ENCODE measurements around the gene RNU6-9. TPM values are rescaled to one million over a fixed set of nuclear protein-coding genes. Genes with fewer than 3 reads are reported as not detected.

Gene RNU6-9
- total RNA-seq, 4 donors from 2014 or later, result not detected

DNA sequence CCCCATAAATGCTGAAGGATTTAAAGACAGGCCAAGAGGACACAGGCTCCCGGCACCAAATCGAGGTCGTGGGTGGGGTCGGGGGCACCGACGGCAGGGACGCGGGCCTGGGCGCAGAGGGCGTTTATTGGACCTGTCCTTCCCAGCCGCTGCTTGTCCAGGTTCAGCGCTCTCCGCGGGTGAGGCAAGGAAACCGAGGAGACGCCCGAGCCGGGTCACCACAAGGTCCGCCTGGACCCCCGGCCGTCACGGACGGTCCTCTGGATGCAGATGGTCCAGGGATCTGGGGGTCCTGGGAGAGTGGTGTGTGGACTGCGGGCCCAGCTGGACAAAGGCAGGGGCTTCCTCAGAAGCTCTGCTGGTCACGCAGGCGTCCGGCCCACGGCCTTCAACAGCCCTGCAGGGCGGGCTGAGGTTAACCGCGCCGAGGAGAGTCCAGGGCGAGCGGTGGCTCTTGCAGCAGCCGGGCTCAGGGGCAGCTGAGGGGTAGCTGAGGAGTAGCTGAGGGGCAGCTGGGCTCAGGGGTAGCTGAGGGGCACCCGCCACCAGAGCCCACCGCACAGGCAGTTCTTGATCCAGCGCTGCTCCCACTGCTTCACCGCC lies 25.3 kb upstream of the RNU6-9 start:
- Histone ChIP-seq H3K4me1 (peaks cover 0 to 46% (median 16%) of the 10 kb centered on the region in 4 donors), H3K27me3 (no peaks in the 10 kb centered on the region), H3K27ac (peak overlapping the region in 2 of 4 donors; percentile 90), H3K4me3 (no peak overlapping the region), H3K36me3 (peaks cover 0 to 63% (median 0%) of the 10 kb centered on the region in 3 donors), H3K9me3 (no peaks in the 10 kb centered on the region)
- no peak for DNase-seq (ENCODE audit: low spot score in 2 of 2)
- no peak for TF ChIP-seq EP300 (IDR thresholded peaks at IDR 0.05)
- TF ChIP-seq, protein P1, sequence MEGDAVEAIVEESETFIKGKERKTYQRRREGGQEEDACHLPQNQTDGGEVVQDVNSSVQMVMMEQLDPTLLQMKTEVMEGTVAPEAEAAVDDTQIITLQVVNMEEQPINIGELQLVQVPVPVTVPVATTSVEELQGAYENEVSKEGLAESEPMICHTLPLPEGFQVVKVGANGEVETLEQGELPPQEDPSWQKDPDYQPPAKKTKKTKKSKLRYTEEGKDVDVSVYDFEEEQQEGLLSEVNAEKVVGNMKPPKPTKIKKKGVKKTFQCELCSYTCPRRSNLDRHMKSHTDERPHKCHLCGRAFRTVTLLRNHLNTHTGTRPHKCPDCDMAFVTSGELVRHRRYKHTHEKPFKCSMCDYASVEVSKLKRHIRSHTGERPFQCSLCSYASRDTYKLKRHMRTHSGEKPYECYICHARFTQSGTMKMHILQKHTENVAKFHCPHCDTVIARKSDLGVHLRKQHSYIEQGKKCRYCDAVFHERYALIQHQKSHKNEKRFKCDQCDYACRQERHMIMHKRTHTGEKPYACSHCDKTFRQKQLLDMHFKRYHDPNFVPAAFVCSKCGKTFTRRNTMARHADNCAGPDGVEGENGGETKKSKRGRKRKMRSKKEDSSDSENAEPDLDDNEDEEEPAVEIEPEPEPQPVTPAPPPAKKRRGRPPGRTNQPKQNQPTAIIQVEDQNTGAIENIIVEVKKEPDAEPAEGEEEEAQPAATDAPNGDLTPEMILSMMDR (IDR thresholded peaks at IDR 0.05), result no peak
- no peak for TF ChIP-seq POLR2A (IDR thresholded peaks at IDR 0.05)
- WGBS, 2 donors, result 91% methylated on average over 29 to 35 of the region's 39 CpGs

DNA sequence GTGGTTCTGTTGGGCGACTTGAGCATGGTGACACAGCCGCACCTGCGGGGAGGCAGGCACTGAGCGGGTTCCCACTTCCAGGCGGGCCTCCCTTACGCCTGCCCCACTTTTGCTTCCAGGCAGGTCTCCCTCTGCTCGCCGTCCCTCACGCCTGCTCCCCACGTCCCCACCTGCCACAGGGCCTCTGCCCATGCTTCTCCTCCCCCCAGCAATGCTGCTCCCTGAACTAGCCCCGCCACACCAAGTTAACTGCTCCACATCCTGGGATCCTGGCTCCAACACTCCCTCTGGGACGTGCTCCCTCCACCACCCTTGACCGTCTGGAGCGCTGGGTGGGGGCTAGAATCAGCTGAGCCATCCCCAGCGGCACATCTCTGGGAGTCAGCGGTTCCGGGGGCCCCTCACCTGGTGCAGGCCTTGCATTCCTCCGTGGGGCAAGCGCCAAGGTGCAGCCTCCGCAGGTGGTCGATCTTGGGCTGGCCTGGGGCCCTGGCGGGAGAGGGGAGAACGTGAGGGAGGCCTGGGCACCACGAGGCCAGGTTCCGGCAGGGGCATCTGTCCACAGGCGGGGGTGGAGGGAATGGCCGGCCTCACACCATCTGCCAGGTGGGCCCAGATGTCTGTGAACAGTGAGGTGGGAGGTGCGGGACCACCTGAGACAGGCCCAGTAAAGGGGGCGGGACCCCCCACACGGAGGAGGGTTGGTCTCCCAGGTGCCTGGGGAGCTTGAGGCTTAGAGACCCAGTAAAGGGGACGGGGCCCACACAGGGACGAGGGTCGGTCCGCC lies 24.6 kb upstream of the RNU6-9 start:
- 88 to 92% methylated on average over 29 to 34 of the region's 34 CpGs for WGBS, 2 donors
- DNase-seq (ENCODE audit: low spot score in 2 of 2), result no peak
- Histone ChIP-seq H3K36me3 (peaks cover 0 to 67% (median 0%) of the 10 kb centered on the region in 3 donors), H3K27me3 (no peaks in the 10 kb centered on the region), H3K4me3 (no peak overlapping the region), H3K9me3 (no peaks in the 10 kb centered on the region), H3K4me1 (peaks cover 0 to 47% (median 13%) of the 10 kb centered on the region in 4 donors), H3K27ac (peak overlapping the region; percentile 80 to 90 (median 86))
- no peak for TF ChIP-seq EP300 (IDR thresholded peaks at IDR 0.05)
- TF ChIP-seq, protein P1 (IDR thresholded peaks at IDR 0.05), result no peak
- TF ChIP-seq POLR2A (IDR thresholded peaks at IDR 0.05), result no peak

DNA sequence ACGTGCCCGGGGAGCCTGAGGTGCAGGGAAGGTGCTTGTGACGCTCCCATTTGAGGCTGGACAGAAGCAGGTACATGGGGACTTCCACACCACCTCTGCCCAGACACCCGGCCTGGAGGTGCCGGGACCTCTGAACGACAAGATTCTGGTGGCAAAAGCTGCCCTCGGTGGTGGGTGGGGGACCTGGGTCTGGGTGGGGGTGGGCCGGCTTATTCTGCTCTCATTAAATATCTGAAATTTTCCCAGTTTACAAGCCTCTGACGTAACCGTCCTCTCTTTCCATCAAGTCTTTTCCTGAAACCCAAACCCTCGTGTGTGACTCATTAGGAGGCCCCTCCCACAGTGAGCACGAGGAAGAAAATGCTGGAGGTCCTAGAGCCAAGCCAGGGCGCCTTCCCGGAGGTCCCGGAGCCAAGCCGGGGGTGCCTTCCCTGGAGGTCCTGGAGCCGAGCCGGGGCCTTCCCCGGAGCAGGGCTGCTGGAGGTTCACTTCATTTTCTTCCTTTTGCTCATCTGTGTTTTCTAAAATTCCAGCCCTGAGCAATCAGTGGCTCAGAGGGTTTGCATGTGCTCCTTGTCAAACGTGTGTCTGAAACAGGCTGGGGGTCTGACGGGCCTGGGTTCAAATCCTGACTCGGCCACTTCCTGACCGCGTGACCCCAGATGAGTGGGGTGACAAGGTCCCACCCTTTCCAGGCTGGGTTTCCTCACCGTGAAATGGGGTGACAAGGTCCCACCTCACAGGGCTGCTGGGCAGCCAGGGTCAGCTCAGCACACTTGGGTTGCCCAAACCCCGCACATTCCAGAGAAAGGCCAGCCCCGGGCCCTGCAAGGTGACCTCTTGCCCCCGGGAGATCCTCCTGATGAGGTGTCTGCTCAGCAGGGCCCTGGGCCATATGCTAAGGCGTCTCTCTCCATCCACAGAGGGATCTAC lies 23.8 kb upstream of the RNU6-9 start:
- H3K4me1 ChIP-seq, result peaks cover 0 to 43% (median 13%) of the 10 kb centered on the region in 4 donors
- peak; percentile 58 to 80 for DNase-seq (ENCODE audit: low spot score in 2 of 2)
- WGBS, 2 donors, result 54% methylated on average over 29 of the region's 29 CpGs
- no peak overlapping the region for H3K4me3 ChIP-seq
- H3K36me3 ChIP-seq, result peaks cover 0 to 76% (median 0%) of the 10 kb centered on the region in 3 donors
- H3K27me3 ChIP-seq, result no peaks in the 10 kb centered on the region
- peak overlapping the region; percentile 80 to 90 (median 86) for H3K27ac ChIP-seq
- no peaks in the 10 kb centered on the region for H3K9me3 ChIP-seq
- peak in 1 of 2 donors; percentile 59 for TF ChIP-seq EP300 (IDR thresholded peaks at IDR 0.05)
- TF ChIP-seq, protein P1 (IDR thresholded peaks at IDR 0.05), result no peak

DNA sequence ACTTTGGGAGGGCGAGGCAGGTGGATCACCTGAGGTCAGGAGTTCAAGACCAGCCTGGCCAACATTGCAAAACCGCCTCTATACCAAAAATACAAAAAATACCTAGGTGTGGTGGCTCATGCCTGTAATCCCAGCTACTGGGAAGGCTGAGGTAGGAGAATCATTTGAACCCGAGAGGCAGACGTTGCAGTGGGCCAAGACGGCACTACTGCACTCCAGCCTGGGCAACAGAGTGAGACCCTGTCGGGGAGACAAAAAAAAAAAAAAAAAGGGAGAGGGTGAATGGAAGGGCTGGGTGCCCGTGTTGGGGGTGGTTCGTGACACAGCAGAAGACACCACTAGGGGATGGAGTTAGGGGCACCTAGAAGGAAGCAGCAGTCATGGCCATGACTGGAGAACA lies 23.0 kb upstream of the RNU6-9 start:
- no peaks in the 10 kb centered on the region for H3K27me3 ChIP-seq
- no peaks in the 10 kb centered on the region for H3K9me3 ChIP-seq
- no peak overlapping the region for H3K4me3 ChIP-seq
- WGBS, 2 donors, result 88 to 92% methylated on average over 8 of the region's 8 CpGs
- TF ChIP-seq POLR2A (IDR thresholded peaks at IDR 0.05) (no peak), EP300 (IDR thresholded peaks at IDR 0.05) (no peak)
- TF ChIP-seq, protein P1 (IDR thresholded peaks at IDR 0.05), result no peak
- peak overlapping the region; percentile 68 to 90 (median 82) for H3K27ac ChIP-seq
- no peak for DNase-seq (ENCODE audit: low spot score in 2 of 2)
- H3K36me3 ChIP-seq, result peaks cover 0 to 84% (median 0%) of the 10 kb centered on the region in 3 donors
- peaks cover 0 to 43% (median 13%) of the 10 kb centered on the region in 4 donors for H3K4me1 ChIP-seq

Data from tibial nerve (tissue), 4 donors.